ENCODE results near the gene SMOC2. TPM values are rescaled to one million over a fixed set of nuclear protein-coding genes. Genes with fewer than 3 reads are reported as not detected.
"Not testable (repeated sequence)": the region's sequence is repeated elsewhere in the genome, so short reads cannot be mapped to it uniquely, and the experiment has no call there.

SMOC2 gene
- total RNA-seq, 1 donor from 2014 or later = not detected

DNA sequence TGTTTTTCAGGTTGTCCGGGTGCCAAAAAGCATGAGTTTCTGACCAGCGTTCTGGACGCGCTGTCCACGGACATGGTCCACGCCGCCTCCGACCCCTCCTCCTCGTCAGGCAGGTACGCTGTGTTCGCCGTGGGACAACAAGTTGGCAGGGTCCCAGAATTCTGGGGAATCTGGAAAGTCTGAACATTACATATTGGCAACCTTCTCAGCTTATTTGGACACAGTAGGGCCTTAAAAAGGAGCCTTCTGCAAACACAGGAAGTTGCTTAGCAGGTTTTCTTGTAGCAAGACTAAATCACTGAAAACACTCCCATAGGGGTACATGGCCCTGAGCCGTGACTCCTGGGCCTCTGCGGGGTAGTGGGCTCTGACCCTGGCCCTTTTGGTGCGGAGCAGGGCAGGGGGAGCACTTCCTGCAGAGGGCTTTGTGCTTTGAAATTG is 209.7 kb downstream of the SMOC2 start:
- DNase-seq (ENCODE audit: low read depth in 2 of 2) = no peak

DNA sequence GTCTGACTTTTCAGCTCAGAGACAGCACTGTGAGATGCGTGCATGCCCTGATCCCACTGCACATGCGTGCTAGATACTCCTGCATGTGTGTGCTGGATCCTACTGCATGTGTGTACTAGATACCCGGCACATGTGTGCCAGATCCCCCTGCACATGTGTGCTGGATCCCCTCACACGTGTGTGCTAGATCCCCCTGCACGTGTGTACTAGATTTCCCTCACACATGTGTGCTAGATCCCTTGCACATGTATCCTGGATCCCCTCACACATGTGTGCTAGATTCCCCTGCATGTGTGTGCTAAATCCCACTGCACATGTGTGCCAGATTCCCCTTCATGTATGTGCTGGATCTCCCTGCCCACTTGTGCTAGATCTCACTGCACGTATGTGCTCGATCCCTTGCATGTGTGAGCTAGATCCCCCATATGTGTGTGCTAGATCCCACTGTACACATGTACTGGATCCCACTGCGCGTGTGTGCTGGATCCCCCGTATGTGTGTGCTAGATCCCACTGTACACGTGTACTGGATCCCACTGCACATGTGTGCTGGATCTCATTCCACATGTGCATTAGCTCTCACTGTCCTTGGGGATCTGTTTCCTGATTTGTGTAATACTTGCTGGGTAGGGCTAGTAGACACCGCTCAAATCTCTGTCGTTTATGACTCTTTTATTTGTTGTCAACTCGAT is 214.6 kb downstream of the SMOC2 start:
- DNase-seq (ENCODE audit: low read depth in 2 of 2) = no peak

- no peak for DNase-seq (ENCODE audit: low read depth in 2 of 2)
Observed at GRCh38 chr6:168658059-168658458, 217.1 kb downstream of the SMOC2 start.

DNA sequence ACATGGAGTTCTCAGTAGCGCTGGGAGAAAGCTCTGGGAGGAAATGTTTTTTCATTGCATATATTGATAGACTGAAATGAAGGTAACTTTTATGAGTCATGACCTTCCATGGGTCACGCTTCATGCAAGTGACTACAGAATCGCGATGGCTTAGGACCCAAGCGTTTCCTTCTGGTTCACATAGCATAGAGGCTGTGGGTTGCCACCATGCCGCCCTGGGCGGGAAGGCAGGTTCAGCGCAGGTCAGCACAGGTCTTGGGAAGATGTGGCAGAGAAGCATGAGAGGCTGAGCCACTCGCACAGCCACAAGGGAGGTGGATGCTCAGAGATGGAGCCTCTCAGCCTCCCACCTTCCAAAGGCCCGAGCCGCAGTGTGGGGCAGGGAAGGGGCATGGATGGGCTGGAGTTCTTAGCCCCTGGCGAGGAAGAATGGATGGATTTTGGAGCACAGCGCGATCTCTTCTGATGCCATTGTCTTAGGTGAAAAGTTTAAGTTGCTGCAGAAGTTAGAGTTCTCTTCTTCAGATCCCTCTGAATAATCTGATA is 219.5 kb downstream of the SMOC2 start:
- no peak for DNase-seq (ENCODE audit: low read depth in 2 of 2)

DNA sequence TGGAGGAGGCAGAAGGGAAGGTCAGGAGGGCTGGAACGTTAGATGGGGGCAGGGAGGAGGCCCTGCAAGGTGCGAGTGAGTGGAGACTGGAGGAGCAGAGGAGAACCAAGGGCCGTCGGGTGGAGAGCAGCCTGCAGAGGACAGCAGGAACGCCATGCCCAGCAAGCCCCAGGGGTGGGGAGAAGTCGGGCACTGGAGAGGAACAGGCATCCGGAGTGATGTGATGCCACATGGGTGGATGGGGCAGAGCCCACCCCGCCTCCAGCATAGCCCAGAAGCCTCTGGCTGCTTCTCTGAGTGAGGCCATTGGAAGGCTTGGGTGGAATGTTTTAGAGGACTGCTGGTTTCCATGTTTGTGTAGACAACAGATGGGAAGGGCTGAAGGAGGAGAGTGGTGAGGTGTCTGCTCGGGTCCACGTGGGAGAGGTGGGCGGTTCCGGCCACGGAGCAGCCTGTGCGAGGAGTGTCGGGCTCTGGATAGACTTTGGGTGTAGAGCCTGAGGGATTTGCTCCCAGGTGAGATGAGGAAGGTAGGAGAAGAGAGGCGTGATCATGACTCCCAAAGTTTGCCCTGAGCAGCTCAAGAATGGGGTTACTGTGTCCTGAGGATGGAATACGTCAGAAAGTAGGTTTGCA is 221.4 kb downstream of the SMOC2 start:
- no peak for DNase-seq (ENCODE audit: low read depth in 2 of 2)

- no peak for DNase-seq (ENCODE audit: low read depth in 2 of 2)
Observed at GRCh38 chr6:168663041-168663440, 222.1 kb downstream of the SMOC2 start.

- DNase-seq (ENCODE audit: low read depth in 2 of 2) = no peak
Observed at GRCh38 chr6:168664956-168665355, 224.0 kb downstream of the SMOC2 start.

DNA sequence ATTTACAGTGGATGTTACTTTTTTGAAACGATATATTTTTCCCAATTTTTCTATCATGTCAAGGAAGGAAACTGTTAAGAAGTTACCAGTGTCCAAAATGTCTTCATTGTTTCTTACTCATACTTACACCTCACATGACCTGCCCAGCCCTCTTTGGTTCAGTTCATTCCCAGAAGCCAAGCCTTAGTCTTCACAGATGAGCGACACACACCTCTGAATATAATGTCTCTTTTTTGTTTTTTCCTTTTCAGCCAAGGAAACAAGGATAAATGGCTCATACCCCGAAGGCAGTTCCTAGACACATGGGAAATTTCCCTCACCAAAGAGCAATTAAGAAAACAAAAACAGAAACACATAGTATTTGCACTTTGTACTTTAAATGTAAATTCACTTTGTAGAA is 225.2 kb downstream of the SMOC2 start:
- no peak for DNase-seq (ENCODE audit: low read depth in 2 of 2)

DNA sequence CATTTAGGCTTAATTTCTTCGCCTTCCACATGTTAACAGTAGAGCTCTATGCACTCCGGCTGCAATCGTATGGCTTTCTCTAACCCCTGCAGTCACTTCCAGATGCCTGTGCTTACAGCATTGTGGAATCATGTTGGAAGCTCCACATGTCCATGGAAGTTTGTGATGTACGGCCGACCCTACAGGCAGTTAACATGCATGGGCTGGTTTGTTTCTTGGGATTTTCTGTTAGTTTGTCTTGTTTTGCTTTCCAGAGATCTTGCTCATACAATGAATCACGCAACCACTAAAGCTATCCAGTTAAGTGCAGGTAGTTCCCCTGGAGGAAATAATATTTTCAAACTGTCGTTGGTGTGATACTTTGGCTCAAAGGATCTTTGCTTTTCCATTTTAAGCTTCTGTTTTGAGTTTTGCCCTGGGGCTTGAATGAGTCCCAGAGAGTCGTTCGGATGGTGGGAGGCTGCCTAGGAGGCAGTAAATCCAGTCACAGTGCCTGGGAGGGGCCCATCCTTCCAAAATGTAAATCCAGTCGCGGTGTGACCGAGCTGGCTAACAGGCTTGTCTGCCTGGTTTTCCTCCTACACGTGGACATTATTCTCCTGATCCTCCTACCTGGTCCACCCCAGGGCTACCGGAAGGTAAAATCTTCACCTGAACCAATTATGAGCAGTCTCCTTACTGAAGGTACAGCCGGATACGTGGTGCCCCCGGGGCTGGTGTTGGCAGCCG is 225.9 kb downstream of the SMOC2 start:
- no peak for DNase-seq (ENCODE audit: low read depth in 2 of 2)

- no peak for DNase-seq (ENCODE audit: low read depth in 2 of 2)
Observed at GRCh38 chr6:168667428-168667805, 226.4 kb downstream of the SMOC2 start.

DNA sequence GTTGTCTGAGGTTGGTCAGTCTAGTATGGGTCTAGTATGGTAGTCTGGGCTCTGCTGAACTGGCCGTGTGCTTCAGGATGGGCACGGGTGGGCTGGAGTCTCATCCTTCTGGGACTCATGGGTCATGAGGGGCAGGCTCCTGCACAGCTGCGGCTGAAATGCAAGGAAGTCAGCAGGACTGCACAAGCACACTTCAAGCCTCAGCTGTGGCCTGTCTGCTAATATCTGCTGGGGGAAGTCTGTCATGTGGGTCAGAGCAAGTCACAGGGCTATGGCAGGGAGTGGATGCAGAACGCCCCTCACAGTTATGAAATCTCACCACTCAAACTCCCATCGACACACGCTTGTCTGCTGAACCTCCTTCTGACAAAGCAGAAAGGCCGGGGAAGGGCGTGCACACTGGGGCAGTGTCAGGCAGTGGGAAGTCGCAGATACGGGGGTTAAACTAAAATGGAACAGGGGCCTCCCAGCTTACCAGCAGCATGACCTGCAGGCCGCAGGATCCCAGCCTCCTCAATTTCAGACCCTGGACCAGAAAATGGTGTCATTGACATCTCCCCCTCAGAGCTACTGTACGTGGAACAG is 229.5 kb downstream of the SMOC2 start:
- DNase-seq (ENCODE audit: low read depth in 2 of 2) = no peak

DNA sequence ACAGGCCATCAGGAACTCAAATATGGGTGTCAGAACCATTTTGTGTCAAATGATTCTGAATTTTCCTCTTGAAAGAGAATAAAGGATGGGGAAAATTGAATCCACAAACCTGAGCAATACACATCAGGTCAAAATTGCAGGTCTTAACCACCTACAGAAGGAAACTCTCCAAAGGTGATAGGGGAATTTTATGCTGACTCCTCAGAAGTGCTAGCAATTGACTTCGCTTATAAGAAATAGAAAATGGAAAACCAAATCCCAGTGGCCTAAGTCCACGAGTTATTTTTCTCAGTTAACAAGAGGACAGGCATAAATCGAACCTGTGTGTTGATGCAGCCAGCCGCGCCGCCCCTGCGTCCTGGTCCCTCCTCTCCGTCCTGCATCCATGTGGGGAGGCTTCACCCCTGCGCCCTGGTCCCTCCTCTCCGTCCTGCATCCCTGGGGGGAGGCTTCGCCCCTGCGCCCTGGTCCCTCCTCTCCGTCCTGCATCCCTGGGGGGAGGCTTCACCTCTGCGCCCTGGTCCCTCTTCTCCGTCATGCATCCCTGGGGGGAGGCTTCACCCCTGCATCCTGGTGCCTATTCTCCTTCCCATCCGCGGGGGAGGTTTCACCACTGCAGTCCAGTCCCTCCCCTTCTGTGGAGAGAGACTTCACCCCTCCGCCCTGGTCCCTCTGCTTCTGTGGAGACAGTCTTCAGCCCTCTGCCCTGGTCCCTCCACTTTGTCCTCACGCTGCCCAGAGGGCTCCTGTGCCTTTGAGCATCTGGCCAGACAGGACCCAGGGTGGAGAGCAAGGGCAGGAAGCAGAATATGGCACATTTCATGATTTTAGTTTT is 230.3 kb downstream of the SMOC2 start:
- DNase-seq (ENCODE audit: low read depth in 2 of 2) = no peak

DNA sequence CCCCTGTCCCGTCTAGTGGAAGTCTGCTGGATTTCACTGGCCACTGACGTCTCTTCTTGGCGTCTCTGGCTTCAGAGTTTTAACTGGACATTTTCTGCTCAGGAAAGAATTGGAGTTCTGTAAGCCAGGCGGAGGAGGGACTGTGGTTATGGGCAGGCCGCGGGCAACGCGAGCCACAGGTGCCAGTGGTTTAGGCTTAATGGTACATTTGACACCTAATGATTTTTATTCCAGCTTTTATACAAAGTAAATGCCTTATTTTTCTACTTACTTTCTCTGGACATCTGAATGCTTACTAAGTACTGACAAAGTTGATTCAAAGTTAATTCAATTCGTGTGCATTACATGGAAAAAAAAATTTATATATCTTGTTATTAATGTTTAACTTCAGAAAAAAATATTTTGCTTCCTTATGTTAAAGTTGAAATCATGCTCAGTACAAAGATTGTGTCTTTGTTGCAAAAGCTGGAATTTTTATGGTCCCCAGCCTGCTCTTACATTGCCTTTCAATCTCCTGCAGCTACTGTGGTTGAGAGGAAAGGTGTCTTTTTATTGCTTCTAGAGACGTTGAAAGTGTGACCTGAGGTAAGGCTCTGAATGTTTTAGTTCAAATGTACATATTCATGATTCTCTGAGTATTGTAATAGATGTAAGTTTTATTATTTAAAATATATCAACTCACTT is 231.0 kb downstream of the SMOC2 start:
- no peak for DNase-seq (ENCODE audit: low read depth in 2 of 2)

GRCh38 chr6:168674595-168674994 is 233.6 kb downstream of the SMOC2 start:
- no peak for DNase-seq (ENCODE audit: low read depth in 2 of 2)

- DNase-seq (ENCODE audit: low read depth in 2 of 2) = no peak
Observed at GRCh38 chr6:168675375-168675774, 234.4 kb downstream of the SMOC2 start.

DNA sequence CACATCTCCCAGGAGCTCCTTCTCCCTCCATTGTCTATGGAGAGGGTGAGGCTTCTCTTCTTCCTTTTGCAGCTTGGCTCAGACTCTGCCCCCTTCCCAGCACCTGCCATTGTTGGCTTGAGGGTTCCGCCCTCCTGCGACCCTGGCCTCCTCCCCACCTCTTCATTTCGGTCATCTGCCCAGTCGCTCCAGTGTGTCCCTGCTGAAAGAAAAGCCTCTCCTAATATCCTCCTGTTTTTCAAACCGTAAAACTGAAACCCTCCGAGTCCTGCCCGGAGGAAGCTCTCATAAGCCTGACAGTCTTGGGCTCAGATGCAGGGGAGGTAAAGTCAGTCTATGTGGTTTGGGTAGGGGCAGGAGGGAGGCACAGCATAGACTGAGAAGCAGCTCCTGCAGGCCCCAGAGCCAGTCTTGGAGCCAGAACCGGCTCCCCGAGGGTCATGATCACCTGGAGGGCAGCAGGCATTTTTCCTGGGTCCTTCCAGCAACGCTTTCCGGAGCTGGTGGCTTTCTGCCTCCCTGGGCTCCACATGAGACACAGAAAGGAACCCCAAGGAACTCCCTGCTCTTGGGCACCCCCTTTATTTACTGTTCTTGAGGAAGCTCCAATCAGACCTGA is 235.1 kb downstream of the SMOC2 start:
- DNase-seq (ENCODE audit: low read depth in 2 of 2) = no peak

DNA sequence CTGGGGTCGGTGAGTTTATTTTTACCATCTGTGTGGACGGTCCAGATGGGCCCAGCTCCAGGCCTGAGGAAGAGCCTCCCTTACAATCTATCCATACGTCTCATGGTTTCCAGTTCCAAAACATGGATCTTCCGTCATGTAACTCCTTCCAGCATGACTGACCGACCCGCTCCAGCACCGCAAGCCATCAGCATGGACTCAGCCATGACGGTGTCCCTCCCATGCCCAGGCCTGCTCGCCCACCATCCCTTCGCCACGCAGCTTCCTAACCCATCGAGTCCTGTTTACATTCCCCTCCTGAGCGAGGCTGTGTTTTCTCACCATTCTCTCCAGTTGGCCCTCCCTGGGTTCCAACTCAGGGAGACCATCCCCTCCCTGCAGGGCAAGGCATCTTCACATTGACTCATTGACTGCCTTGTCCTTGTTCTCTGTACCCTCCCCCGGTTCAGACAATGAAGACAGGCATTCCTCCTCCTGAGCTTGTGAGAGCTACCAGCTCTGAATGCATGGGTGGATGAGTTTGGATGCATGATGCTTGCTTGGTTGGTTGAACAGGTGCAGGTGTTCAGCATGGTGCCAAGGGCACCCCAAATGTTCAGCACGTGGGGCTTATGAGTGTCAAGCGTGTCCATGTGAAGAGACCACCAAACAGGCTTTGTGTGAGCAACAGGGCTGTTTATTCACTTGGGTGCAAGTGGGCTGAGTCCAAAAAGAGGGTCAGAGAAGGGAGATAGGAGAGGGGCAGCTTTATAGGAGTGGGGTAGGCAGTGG is 235.8 kb downstream of the SMOC2 start:
- no peak for DNase-seq (ENCODE audit: low read depth in 2 of 2)

GRCh38 chr6:168677323-168677781 is 236.4 kb downstream of the SMOC2 start:
- DNase-seq (ENCODE audit: low read depth in 2 of 2) = not testable (repeated sequence)

- DNase-seq (ENCODE audit: low read depth in 2 of 2) = no peak
Observed at GRCh38 chr6:168678077-168678476, 237.1 kb downstream of the SMOC2 start.

Measured in lung microvascular endothelial cell (primary cell).